GM10847 (cell line): ENCODE results near the gene GRK3.

Experiments
- POLR2A ChIP-seq: IDR thresholded peaks from 2 replicates; pipeline ENCODE4 v1.6.1; 2011; ENCODE audit not compliant: insufficient read length; ENCODE audit errors: extremely low read depth

The GRK3 gene

DNA sequence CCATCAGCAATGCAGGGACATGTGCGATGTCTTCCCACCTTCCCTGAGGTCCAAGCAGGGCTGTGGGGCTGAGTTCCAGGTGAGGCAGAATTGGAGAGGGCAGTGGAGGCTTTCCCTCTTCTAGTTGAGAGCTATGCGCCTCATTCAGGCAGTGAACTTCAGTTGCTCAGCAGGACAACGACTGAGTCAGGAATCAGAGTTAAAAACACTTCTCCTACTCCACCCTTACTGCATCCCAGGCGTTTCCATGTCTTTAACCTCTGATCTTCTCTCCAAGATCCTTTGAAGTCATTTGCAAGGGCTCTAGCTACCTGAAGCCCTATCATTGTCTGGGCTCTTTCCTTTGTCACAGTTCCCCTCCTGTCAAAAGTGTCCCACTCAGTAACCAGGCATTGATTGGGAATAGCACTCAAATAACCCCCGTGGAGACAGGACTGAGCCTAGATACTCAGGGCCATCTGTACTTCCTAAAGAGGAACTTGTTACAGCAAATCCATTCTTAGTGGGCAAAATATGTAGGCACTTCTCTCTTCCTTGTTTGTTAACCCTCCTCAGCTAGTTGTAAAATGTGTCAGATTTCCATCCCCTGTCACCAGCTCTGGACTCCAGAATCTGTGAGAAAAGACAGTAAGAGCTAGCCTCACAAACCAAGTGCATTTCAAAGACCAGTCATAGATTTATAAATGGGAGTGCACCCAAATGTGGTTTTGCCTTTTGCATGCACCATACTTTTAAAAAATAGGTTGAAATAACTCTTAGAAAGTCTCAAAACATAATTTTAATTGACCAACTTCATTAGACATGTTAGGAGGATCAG lies 105.0 kb downstream of the GRK3 start:
- no peak for TF ChIP-seq POLR2A

DNA sequence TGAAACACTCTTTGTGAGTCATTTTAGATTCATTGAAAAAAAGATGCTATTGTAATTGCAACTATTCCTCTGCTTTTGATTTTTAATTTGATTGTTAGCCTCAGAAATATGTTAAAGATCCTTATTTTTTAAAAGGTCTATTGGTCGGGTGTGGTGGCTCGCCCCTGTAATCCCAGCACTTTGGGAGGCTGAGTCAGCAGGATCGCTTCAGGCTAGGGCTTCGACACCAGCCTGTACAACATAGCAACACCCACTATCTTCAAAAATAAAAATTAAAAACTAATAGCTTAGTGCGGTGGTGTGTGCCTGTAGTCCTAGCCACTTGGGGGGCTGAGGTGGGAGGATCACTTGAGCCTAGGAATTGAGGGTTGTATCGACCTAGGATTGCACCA lies 105.6 kb downstream of the GRK3 start:
- TF ChIP-seq POLR2A = no peak

DNA sequence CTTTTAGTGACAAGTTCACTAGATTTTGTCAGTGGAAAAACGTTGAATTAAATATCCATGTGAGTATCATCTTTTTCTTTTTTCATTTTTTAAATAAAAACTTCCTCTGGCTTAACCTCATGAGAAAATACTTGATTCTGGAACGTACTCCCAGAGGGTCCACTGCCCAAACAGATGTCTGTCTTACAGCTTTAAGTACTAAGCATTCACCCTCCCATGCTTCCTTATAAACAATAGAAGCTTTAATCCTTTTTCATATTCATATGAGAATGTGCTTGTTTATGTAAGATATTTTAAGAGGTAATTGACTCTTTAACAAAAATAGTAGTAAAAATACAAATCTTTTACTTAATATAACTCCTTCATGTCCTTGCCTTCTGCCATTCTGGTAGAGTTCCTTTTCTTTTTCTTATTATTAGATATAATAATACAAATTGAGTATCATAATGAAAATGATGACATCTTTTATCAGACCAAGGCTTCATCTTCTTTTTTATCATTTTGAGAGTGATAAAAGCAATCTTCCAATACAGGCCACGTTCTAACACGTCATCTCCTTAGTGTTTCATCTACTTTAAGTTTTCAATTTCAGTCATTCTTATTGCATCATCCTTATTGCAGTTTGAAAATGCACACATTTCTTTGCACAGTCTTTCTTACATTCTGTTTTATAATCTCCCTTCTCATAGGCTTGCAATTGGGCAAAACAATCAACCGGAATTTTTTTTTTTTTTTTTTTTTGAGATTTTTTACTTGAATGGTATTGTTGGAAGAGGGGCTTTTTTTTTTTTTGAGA lies 108.0 kb downstream of the GRK3 start:
- no peak for TF ChIP-seq POLR2A

DNA sequence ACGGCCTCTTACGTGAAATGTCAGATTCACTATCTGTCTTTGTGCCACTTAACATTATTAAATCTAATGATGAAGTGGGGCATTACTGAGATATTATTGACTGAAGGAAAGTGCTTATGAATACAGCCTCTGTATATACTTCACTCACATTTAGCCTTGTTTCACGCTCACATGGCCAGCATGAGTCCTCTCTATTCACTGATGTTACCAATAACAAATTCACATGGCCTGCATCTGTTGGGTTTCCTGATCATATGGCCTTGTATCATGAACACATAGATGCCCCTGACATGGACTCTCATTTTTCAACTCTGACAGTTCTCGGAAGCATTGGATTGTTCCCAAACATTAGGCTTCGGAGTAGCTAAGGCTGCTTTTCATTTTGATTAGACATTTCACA lies 109.2 kb downstream of the GRK3 start:
- no peak for TF ChIP-seq POLR2A

DNA sequence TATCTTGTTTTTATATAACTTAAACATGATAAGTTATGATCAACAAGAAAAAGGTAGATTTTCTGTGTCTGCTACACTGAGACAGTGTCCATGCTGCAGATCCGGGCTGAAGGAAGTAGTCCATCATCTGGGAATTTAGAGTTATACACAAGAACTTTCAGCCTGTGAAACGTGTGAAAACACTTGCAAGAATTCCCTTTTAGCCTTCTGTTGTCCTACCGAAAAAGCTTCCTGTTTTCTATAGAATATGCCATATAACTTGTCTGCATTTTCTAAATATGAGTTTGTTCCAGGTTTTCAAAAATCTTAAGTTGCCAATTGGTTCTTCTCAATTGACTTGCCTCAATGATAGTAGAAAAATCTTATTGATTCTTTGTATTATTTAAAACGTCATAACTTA lies 113.2 kb downstream of the GRK3 start:
- no peak for TF ChIP-seq POLR2A

DNA sequence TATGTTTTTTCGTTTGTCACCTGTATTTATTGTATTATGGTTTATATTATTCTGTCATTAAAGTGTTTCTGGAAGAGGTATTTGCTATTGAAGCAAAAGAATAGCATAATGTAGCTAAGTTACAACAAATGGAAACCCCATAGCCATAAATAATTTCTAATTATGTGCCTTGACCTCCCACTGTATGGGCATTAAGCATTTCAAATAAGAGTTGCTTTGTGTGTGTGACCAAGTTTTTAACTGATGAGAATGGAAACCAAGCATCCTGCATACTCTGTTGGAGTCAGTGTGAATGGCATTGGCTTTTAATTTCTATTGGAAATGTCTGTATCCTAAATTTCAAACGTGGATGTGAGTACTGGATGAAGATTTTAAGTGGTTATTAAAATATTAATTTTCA lies 115.6 kb downstream of the GRK3 start:
- no peak for TF ChIP-seq POLR2A

DNA sequence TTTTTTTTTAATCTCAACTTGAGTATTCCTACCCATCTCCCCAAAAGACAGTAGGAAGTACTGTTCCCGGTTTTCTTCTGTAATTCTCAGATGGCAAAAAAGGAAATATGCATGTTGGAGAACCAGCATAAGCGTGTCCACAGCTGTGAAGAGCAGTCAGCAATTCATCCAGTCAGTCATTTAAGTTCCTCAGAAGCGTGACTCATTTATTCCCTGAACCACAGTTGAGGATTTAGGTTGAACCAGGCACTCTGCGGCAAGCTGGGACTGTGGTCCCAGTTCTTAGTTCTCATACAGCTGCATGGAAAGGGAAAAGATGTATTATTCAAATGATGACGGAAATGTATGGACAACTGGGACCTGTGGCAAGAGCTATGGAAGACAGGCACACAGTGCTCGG lies 116.5 kb downstream of the GRK3 start:
- no peak for TF ChIP-seq POLR2A

DNA sequence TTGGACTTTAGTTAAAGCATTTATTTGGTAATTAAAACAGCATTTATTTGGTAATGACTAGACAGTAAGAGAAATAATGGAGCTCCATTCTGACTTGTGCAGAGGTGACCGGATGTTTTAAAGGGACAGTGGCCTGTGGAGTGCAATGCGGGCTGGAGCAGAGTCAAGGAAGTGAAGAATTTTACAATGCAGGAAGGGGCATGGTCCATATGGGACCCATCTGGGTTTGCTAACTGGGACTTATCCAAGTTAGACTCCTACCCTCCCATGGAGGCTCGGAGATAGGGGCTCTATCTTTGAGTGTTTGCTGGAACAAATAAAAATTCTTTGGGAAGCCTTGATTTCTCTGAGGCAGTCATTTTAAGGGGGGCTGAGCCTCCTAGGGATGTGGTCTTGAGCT lies 117.6 kb downstream of the GRK3 start:
- TF ChIP-seq POLR2A = no peak

DNA sequence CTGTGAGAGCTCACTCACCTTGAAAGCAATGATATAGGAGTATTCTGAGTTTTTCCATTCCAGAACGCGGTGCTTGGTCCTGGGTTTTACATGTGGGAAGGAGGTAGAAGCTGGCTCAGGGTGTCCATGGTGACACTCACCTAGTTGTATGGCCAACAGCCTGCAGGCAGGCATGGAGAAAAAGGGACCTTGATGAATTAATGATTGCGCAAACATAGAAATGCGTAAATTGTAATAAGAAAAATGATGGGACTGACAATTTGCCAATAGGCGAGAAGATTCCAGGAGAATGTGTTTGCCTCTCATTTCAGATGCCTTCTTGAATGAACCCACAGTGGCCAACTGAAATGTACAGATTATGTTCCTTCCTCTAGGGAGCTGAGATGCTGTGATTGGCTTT lies 124.2 kb downstream of the GRK3 start:
- TF ChIP-seq POLR2A = no peak

DNA sequence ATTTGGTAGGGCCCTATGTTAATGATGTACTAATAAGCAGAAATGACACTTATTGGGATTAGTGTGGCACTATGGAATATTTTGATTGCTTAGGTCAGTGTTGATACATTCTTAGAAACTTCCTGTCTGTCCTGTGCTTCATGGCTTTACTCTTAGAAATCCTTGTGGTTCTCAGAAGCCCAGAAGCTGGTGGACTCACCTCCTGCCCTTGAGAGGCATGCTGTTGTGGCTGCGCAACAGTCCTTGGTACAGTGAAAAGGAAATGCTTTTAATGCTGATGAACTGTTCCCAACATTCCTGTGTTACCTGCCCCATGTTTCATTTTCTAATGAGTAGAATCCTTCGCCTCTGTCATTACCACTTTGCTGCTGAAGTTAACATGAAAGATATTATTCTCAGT lies 125.2 kb downstream of the GRK3 start:
- TF ChIP-seq POLR2A = no peak

DNA sequence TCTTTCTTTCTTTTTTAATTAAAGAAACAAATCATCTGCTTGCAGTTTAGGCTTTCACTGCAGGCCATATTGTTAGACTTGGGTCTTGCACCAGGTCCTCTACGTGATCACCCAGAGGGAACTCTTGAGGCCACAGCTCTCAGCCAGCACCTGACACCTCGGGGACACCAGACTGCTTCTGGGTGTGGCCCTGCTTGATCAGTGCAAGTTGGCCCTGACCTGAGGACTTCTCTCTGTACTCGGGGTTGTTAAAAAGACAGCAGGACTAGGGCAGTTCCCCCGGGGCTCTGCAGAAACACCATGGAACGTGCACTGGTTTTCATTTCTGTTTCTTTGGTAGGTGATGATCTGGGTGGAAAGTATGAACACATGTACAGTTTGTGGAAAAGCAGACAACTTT lies 126.3 kb downstream of the GRK3 start:
- no peak for TF ChIP-seq POLR2A

DNA sequence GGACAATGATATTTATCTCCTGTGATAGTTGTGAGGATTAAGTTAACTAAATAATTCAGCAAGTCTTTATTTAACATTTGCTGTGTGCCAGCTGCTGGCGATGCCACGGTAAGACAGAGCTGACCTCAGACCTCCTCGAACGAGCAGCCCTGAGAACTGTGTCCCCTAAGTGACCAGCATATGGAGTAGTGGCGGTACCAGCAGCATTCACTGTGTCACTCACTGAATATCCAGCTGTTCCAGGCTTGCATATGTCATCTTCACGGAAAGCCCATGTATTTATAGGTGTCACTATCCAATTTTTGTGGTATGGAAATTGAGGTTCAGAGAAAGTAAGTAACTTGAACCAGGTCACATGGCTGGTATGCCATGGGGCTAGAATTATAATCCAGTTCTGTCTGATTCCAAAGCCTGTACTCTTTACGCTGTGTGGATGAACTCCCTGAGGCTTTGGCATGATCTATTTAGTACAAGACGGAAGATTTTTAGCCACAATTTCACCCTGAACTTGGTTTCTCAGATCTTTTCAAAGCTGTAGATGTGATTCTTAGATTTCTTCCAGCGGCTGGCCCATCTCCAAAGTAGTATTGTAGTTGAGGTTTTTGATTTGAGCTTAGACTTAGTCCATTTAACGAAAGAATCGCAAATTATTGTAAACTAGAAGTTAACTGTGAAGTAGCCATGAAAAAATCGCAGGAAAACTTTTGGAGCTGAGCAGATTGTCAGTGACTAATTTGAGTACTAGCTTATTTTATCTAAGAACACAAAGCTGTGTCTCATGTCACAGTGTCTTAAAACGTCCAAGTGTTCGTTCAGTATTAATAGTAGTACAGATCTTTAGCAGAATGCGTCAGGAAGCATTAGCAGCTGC lies 128.2 kb downstream of the GRK3 start:
- TF ChIP-seq POLR2A = no peak

DNA sequence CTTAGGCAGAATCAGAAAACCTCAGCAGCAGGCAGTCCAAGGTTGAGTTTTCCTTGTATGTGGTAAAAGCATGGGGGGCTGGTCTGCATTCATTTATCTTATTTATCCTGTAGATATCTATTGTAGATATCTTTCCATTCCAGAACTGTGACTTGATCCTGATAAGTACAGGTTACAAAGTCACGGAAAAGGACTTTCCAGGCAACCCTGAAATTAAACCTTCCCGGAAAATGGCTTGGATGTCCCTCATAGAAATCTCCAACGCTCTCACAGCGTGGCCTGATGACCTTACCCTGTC lies 128.7 kb downstream of the GRK3 start:
- no peak for TF ChIP-seq POLR2A

DNA sequence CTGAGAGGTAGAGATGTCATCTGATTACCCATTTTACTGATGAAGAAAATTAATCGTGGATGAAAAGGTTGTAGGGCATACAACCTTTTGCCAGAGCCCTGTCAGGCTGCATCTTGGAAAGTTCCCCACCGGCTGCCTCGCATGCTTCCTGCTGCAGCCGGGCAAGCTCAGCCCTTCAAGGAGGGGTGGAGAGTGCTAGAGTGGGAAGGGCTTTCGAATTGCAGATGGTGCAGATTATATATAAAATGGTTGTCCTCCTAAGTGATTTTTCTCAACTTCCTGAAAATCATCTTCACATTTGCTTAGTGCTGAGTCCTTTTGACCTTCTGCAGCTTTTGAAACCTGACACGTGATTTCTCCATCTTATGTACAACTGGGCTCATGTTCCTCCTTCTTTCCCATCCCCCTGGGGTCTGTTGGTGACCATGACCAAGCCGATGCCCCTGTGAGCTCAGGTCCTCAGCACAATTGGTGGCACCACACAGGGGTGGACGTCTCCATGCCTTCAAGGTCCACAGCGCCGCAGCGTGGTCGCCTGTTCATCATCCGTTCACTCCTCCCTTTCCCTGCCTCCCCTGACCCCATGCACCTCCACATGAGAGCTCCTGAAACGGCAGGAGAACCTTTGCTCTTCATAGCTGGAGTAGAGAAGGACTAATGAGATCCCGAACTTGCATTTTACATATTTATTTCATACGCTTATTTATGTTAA lies 129.9 kb downstream of the GRK3 start:
- no peak for TF ChIP-seq POLR2A

DNA sequence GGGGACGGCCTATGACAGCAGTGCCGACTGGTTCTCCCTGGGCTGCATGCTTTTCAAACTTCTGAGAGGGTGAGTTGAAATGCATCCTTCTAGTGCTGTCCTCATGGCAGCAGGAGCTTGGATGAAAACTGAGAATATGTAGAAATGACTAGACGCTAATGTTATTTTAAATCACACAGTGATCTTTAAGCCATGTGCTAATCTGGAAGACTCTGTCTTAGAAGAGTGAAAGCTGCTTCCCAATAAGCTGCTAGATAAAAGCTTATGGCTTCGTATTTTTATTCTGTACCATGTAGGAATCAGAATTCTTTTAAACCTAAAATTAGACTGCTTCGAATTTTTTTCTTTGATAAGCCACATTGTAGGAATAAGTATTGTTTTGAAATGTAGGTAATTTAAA lies 130.7 kb downstream of the GRK3 start:
- no peak for TF ChIP-seq POLR2A
